HCT116 (cell line): ENCODE data around the gene COG6.

Experiments used
- ATF3 ChIP-seq: IDR thresholded peaks from 2 replicates; pipeline ENCODE4 v1.6.1; 2012
- CTCF ChIP-seq, 3 experiments: fragments of 200-600 bp in 1 of 3; sonication (generic) in 1 of 3; IDR thresholded peaks in 2 of 3; conservative IDR thresholded peaks in 1 of 3; 2 replicates each; pipeline ENCODE4 v1.5.1; 2012 to 2017; ENCODE audit warnings: low read depth in 2 of 3, low read length in 2 of 3, antibody characterized with exemption in 1 of 3, borderline replicate concordance in 1 of 3, control low read depth in 1 of 3, mild to moderate bottlenecking in 1 of 3, mixed read lengths in 1 of 3, mixed run types in 1 of 3, moderate library complexity in 1 of 3; ENCODE audit not compliant: insufficient read depth in 1 of 3
- EZH2 ChIP-seq: fragments of 200-600 bp; sonication (generic); IDR thresholded peaks from 2 replicates; pipeline ENCODE4 v1.6.1; 2017; ENCODE audit warnings: antibody characterized with exemption, mixed run types
- POLR2A ChIP-seq: IDR thresholded peaks from 2 replicates; pipeline ENCODE4 v1.7.0; 2011; ENCODE audit warnings: borderline replicate concordance; ENCODE audit not compliant: insufficient read depth, insufficient read length; ENCODE audit errors: extremely low read depth
- POLR2AphosphoS5 ChIP-seq: IDR thresholded peaks from 2 replicates; pipeline ENCODE4 v1.6.1; 2011; ENCODE audit warnings: mild to moderate bottlenecking, low read depth, low read length, moderate library complexity
- RAD21 ChIP-seq: IDR thresholded peaks from 2 replicates; pipeline ENCODE4 v1.6.1; 2012; ENCODE audit warnings: low read depth, mild to moderate bottlenecking
- REST ChIP-seq: IDR thresholded peaks from 2 replicates; pipeline ENCODE4 v1.6.1; 2012; ENCODE audit warnings: low read depth

- TF ChIP-seq RAD21 (no peak), POLR2A (no peak), CTCF (IDR thresholded peaks at IDR 0.05 in 2 of 3, conservative IDR thresholded peaks at IDR 0.05 in 1 of 3; ENCODE audit: borderline replicate concordance in 1 of 3, insufficient read depth in 1 of 3, low read depth in 2 of 3, low read length in 2 of 3) (no peak), ATF3 (no peak), POLR2AphosphoS5 (no peak), EZH2 (no peak), REST (no peak)
Measured at GRCh38 chr13:39685652-39686051, 30.2 kb downstream of the COG6 start.
